ENCODE results near the gene AKAP6. TPM values are rescaled to one million over a fixed set of nuclear protein-coding genes. Genes with fewer than 3 reads are reported as not detected.

Gene AKAP6
- total and polyA plus RNA-seq, 10 of the 15 experiments (the other 5 are each of a cell fraction or from before 2014, with no cell fraction given) = 0.35 to 5.9 (median 2.2) TPM

- TF ChIP-seq, protein P1, sequence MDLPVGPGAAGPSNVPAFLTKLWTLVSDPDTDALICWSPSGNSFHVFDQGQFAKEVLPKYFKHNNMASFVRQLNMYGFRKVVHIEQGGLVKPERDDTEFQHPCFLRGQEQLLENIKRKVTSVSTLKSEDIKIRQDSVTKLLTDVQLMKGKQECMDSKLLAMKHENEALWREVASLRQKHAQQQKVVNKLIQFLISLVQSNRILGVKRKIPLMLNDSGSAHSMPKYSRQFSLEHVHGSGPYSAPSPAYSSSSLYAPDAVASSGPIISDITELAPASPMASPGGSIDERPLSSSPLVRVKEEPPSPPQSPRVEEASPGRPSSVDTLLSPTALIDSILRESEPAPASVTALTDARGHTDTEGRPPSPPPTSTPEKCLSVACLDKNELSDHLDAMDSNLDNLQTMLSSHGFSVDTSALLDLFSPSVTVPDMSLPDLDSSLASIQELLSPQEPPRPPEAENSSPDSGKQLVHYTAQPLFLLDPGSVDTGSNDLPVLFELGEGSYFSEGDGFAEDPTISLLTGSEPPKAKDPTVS (IDR thresholded peaks at IDR 0.05; ENCODE audit: low read depth, low read length) = no peak
- TF ChIP-seq POLR2AphosphoS2 (IDR thresholded peaks at IDR 0.05; ENCODE audit: low read depth, low read length) (no peak), ASH2L (IDR thresholded peaks at IDR 0.05; ENCODE audit: borderline replicate concordance, low read depth) (no peak), BHLHE40 (IDR thresholded peaks at IDR 0.05; ENCODE audit: borderline replicate concordance in 1 of 2, low read depth in 2 of 2, low read length in 1 of 2) (no peak), NBN (IDR thresholded peaks at IDR 0.05) (no peak), SRF (IDR thresholded peaks at IDR 0.05; ENCODE audit: low read depth in 2 of 2, low read length in 2 of 2) (no peak), JUND (IDR thresholded peaks at IDR 0.05; ENCODE audit: low read depth, low read length) (no peak), KAT2A (conservative IDR thresholded peaks at IDR 0.05; ENCODE audit: control insufficient read depth, low read depth, low read length) (no peak), GATAD2B (conservative IDR thresholded peaks at IDR 0.05; ENCODE audit: low read depth) (no peak), SIN3A (IDR thresholded peaks at IDR 0.05; ENCODE audit: low read depth, low read length) (no peak)
- TF ChIP-seq, protein P2, sequence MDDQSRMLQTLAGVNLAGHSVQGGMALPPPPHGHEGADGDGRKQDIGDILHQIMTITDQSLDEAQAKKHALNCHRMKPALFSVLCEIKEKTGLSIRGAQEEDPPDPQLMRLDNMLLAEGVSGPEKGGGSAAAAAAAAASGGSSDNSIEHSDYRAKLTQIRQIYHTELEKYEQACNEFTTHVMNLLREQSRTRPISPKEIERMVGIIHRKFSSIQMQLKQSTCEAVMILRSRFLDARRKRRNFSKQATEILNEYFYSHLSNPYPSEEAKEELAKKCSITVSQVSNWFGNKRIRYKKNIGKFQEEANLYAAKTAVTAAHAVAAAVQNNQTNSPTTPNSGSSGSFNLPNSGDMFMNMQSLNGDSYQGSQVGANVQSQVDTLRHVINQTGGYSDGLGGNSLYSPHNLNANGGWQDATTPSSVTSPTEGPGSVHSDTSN (IDR thresholded peaks at IDR 0.05; ENCODE audit: insufficient replicate concordance, low read depth, low read length) = no peak
- TF ChIP-seq, protein P3, sequence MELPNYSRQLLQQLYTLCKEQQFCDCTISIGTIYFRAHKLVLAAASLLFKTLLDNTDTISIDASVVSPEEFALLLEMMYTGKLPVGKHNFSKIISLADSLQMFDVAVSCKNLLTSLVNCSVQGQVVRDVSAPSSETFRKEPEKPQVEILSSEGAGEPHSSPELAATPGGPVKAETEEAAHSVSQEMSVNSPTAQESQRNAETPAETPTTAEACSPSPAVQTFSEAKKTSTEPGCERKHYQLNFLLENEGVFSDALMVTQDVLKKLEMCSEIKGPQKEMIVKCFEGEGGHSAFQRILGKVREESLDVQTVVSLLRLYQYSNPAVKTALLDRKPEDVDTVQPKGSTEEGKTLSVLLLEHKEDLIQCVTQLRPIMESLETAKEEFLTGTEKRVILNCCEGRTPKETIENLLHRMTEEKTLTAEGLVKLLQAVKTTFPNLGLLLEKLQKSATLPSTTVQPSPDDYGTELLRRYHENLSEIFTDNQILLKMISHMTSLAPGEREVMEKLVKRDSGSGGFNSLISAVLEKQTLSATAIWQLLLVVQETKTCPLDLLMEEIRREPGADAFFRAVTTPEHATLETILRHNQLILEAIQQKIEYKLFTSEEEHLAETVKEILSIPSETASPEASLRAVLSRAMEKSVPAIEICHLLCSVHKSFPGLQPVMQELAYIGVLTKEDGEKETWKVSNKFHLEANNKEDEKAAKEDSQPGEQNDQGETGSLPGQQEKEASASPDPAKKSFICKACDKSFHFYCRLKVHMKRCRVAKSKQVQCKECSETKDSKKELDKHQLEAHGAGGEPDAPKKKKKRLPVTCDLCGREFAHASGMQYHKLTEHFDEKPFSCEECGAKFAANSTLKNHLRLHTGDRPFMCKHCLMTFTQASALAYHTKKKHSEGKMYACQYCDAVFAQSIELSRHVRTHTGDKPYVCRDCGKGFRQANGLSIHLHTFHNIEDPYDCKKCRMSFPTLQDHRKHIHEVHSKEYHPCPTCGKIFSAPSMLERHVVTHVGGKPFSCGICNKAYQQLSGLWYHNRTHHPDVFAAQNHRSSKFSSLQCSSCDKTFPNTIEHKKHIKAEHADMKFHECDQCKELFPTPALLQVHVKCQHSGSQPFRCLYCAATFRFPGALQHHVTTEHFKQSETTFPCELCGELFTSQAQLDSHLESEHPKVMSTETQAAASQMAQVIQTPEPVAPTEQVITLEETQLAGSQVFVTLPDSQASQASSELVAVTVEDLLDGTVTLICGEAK (IDR thresholded peaks at IDR 0.05; ENCODE audit: borderline replicate concordance) = no peak
- TF ChIP-seq, protein P4, sequence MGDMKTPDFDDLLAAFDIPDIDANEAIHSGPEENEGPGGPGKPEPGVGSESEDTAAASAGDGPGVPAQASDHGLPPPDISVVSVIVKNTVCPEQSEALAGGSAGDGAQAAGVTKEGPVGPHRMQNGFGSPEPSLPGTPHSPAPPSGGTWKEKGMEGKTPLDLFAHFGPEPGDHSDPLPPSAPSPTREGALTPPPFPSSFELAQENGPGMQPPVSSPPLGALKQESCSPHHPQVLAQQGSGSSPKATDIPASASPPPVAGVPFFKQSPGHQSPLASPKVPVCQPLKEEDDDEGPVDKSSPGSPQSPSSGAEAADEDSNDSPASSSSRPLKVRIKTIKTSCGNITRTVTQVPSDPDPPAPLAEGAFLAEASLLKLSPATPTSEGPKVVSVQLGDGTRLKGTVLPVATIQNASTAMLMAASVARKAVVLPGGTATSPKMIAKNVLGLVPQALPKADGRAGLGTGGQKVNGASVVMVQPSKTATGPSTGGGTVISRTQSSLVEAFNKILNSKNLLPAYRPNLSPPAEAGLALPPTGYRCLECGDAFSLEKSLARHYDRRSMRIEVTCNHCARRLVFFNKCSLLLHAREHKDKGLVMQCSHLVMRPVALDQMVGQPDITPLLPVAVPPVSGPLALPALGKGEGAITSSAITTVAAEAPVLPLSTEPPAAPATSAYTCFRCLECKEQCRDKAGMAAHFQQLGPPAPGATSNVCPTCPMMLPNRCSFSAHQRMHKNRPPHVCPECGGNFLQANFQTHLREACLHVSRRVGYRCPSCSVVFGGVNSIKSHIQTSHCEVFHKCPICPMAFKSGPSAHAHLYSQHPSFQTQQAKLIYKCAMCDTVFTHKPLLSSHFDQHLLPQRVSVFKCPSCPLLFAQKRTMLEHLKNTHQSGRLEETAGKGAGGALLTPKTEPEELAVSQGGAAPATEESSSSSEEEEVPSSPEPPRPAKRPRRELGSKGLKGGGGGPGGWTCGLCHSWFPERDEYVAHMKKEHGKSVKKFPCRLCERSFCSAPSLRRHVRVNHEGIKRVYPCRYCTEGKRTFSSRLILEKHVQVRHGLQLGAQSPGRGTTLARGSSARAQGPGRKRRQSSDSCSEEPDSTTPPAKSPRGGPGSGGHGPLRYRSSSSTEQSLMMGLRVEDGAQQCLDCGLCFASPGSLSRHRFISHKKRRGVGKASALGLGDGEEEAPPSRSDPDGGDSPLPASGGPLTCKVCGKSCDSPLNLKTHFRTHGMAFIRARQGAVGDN (IDR thresholded peaks at IDR 0.05) = no peak
- no peak for FAIRE-seq
- Histone ChIP-seq H3K27me3 (replicated peaks in 1 of 2; ENCODE audit: control insufficient read depth in 2 of 2, insufficient read depth in 2 of 2, low read length in 1 of 2) (no peaks in the 10 kb centered on the region), H3K4me1 (ENCODE audit: control insufficient read depth, insufficient read depth, low read length) (no peaks in the 10 kb centered on the region), H4K20me1 (ENCODE audit: control insufficient read depth, insufficient read depth) (no peaks in the 10 kb centered on the region), H3K27ac (ENCODE audit: control insufficient read depth, insufficient read depth) (no peak overlapping the region), H2AFZ (ENCODE audit: control insufficient read depth, low read depth, low read length) (no peak overlapping the region), H3K4me2 (ENCODE audit: control insufficient read depth, insufficient read depth) (no peak overlapping the region), H3K9ac (ENCODE audit: control insufficient read depth, insufficient read depth, low read length) (no peak overlapping the region), H3K9me3 (replicated peaks; ENCODE audit: control insufficient read depth, insufficient read depth, low read length) (no peaks in the 10 kb centered on the region; the same call in 2 of the 3 replicates), H3K79me2 (ENCODE audit: control insufficient read depth, insufficient read depth, low read length) (no peaks in the 10 kb centered on the region), H3K36me3 (ENCODE audit: control insufficient read depth in 2 of 2, insufficient read depth in 2 of 2, low read length in 1 of 2) (no peaks in the 10 kb centered on the region), H3K4me3 (no peak overlapping the region)
- DNase-seq (ENCODE audit: low read depth, low spot score) = no peak
- in situ Hi-C loops (cut with MboI) (no loop called here), intact Hi-C loops (cut with micrococcal nuclease; ENCODE audit: unreplicated experiment) (no loop called here)
- WGBS (ENCODE audit: insufficient coverage, insufficient replicate concordance, low lambda C conversion rate, missing lambda C conversion rate) = 3% methylated on average over 1 of the region's 1 CpG
- RAD21 ChIA-PET (ENCODE audit: unreplicated experiment) = no interaction called here
- SMC1A ChIA-PET (ENCODE audit: uncharacterized antibody, unreplicated experiment) = no interaction called here
- no TSS peak for BruUV-seq (replicated peaks)
- POLR2A ChIA-PET = no interaction called here
- ATAC-seq = no peak
- CTCF ChIA-PET = interaction anchor here (0.7 kb wide), 1 partner anchor 854 kb away, joined by 3 read pairs; no protein-coding TSS in a partner anchor
Measured at GRCh38 chr14:32800320-32800719, 471.2 kb downstream of the AKAP6 start.
